Liver (tissue), 3 donors: ENCODE results near the gene OR2F2.

Experiments
- CTCF ChIP-seq: fragments of 150-350 bp; IDR thresholded peaks from 2 replicates; pipeline ENCODE4 v1.5.1; 2017; ENCODE audit warnings: improper control_type of control experiment, low read depth, low read length; ENCODE audit not compliant: missing input control
- JUND ChIP-seq, 2 donors: IDR thresholded peaks; 2 replicates each; pipeline ENCODE4 v1.6.1; 2016; ENCODE audit warnings: antibody characterized with exemption in 2 of 2
- RAD21 ChIP-seq, 2 donors: IDR thresholded peaks; 2 replicates each; pipeline ENCODE4 v1.6.1; 2016; ENCODE audit warnings: antibody characterized with exemption in 2 of 2, mild to moderate bottlenecking in 2 of 2
- REST ChIP-seq: IDR thresholded peaks from 2 replicates; pipeline ENCODE4 v1.6.1; 2016; ENCODE audit warnings: antibody characterized with exemption, mild to moderate bottlenecking
- donor health status: healthy.
- donor health status: healthy.

GRCh38 chr7:143960813-143961610 lies 26.0 kb downstream of the OR2F2 start:
- TF ChIP-seq CTCF (no peak), REST (no peak), RAD21 (IDR thresholded peaks at IDR 0.05) (no peak), JUND (IDR thresholded peaks at IDR 0.05) (no peak)
